NB4 (cell line): ENCODE data around the gene ARHGAP5.

ENCODE experiments used
- DNase-seq: peaks from one replicate; pipeline ENCODE4 v3.0.0; 2010; ENCODE audit warnings: low read depth
- H3K4me3 ChIP-seq: one replicate; pipeline ENCODE4 v1.5.1; 2011; ENCODE audit warnings: mild to moderate bottlenecking, low read depth, low read length, moderate library complexity
- MYC ChIP-seq: IDR thresholded peaks from 2 replicates; pipeline ENCODE4 v1.6.1; 2011; ENCODE audit warnings: low read depth, low read length
- POLR2A ChIP-seq: IDR thresholded peaks from 2 replicates; pipeline ENCODE4 v1.6.1; 2011; ENCODE audit warnings: mild to moderate bottlenecking; ENCODE audit not compliant: insufficient read length; ENCODE audit errors: extremely low read depth
- TF ChIP-seq, protein P1 (sequence below): IDR thresholded peaks from one replicate; pipeline ENCODE4 v1.5.1; 2012; ENCODE audit warnings: low read depth, low read length
- TF ChIP-seq, protein P2 (sequence below): IDR thresholded peaks from 2 replicates; pipeline ENCODE4 v1.6.1; 2011; ENCODE audit warnings: low read depth, low read length

Gene ARHGAP5

DNA sequence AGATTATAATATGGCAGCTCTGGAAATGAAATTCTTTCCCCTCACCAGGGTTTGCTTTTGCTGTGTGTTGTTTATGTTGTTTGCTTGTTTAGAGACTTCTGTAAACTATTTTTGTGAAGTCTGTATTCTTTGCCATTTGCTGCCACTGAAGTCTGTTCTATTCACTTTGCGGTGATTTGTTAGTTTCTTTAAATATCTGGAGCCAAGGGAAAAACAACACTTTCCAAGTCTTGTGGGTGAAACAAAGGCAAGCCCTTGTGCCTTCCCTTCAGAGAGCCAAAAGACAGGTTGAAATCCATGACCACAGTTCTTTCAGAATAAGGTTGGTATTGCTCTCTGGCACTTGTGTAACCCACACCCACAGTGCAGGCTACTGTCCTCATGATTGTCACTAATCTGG is 65.2 kb downstream of the ARHGAP5 start:
- H3K4me3 ChIP-seq: no peak overlapping the region
- no peak for DNase-seq
- TF ChIP-seq MYC (no peak), POLR2A (no peak)
- TF ChIP-seq, protein P1, sequence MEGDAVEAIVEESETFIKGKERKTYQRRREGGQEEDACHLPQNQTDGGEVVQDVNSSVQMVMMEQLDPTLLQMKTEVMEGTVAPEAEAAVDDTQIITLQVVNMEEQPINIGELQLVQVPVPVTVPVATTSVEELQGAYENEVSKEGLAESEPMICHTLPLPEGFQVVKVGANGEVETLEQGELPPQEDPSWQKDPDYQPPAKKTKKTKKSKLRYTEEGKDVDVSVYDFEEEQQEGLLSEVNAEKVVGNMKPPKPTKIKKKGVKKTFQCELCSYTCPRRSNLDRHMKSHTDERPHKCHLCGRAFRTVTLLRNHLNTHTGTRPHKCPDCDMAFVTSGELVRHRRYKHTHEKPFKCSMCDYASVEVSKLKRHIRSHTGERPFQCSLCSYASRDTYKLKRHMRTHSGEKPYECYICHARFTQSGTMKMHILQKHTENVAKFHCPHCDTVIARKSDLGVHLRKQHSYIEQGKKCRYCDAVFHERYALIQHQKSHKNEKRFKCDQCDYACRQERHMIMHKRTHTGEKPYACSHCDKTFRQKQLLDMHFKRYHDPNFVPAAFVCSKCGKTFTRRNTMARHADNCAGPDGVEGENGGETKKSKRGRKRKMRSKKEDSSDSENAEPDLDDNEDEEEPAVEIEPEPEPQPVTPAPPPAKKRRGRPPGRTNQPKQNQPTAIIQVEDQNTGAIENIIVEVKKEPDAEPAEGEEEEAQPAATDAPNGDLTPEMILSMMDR: no peak
- TF ChIP-seq, protein P2, sequence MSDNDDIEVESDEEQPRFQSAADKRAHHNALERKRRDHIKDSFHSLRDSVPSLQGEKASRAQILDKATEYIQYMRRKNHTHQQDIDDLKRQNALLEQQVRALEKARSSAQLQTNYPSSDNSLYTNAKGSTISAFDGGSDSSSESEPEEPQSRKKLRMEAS: no peak

GRCh38 chr14:32142754-32143437 is 65.8 kb downstream of the ARHGAP5 start:
- TF ChIP-seq, protein P2: no peak
- TF ChIP-seq, protein P1: no peak
- TF ChIP-seq MYC (no peak), POLR2A (no peak)
- no peak overlapping the region for H3K4me3 ChIP-seq
- DNase-seq: no peak

DNA sequence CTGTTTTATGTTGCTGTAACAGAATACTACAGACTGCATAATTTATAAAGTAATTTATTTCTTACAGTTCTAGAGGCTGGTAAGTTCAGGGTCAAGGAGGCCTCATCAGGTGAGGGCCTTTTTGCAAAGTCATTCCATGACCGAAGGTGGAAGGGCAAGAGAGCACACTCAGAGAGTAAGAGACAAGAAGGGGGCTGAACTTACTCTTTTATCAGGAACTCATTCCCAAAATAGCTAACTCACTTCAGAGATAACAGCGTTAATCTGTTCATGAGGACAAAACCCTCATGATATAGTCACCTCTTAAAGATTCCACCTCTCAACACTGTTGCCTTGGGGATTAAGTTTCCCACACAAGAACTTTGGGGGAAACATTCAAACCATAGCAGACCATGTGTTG is 73.3 kb downstream of the ARHGAP5 start:
- DNase-seq: no peak
- TF ChIP-seq, protein P2: no peak
- TF ChIP-seq, protein P1: no peak
- no peak for TF ChIP-seq POLR2A
- no peak for TF ChIP-seq MYC
- no peak overlapping the region for H3K4me3 ChIP-seq

GRCh38 chr14:32166029-32166428 is 88.9 kb downstream of the ARHGAP5 start:
- TF ChIP-seq POLR2A (no peak), MYC (no peak)
- TF ChIP-seq, protein P1: no peak
- TF ChIP-seq, protein P2: no peak
- no peak overlapping the region for H3K4me3 ChIP-seq
- DNase-seq: no peak

DNA sequence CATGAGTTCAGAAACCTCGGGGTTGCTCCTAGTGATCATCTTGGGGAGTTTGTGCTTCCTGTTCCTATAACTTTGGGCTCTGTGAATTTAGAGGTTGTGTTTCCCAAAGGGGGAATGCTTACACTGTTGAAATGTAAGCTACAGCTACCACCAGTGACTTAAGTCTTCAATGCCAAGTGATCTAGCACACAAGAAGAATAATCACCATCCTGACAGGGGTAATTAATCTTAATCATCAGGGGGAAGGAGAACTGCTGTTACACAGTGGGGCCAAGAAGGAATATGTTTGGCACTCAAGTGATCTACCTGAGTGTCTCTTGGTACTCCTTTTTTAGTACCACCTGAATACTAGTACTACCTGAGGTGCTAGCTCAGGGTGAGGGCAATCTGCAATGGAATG is 89.8 kb downstream of the ARHGAP5 start:
- no peak overlapping the region for H3K4me3 ChIP-seq
- DNase-seq: no peak
- TF ChIP-seq MYC (no peak), POLR2A (no peak)
- TF ChIP-seq, protein P1: no peak
- TF ChIP-seq, protein P2: no peak
